Osteocyte (in vitro differentiated cells): ENCODE results near the gene CASKIN1. TPM values are rescaled to one million over a fixed set of nuclear protein-coding genes. Genes with fewer than 3 reads are reported as not detected.
A peak's percentile ranks its signal among the peaks of the same experiment; 100 is the strongest.

Source experiments
- DNase-seq: peaks from one replicate; pipeline ENCODE4 v3.0.0; 2021; ENCODE audit warnings: mixed read lengths; ENCODE audit not compliant: unreplicated experiment; ENCODE audit errors: extremely low spot score
- H3K27ac Mint-ChIP-seq: one replicate; pipeline ENCODE4 v1.8.0; 2021; ENCODE audit warnings: mild to moderate bottlenecking, mixed read lengths; ENCODE audit not compliant: unreplicated experiment
- H3K27me3 Mint-ChIP-seq: one replicate; pipeline ENCODE4 v1.8.0; 2021; ENCODE audit warnings: mixed read lengths; ENCODE audit not compliant: unreplicated experiment
- H3K36me3 Mint-ChIP-seq: one replicate; pipeline ENCODE4 v1.8.0; 2021; ENCODE audit warnings: mixed read lengths; ENCODE audit not compliant: unreplicated experiment
- H3K4me1 Mint-ChIP-seq: one replicate; pipeline ENCODE4 v1.8.0; 2021; ENCODE audit warnings: mixed read lengths; ENCODE audit not compliant: unreplicated experiment
- H3K4me3 Mint-ChIP-seq: one replicate; pipeline ENCODE4 v1.8.0; 2021; ENCODE audit warnings: mild to moderate bottlenecking, moderate library complexity, mixed read lengths; ENCODE audit not compliant: unreplicated experiment
- H3K9me3 Mint-ChIP-seq: one replicate; pipeline ENCODE4 v1.8.0; 2021; ENCODE audit warnings: mixed read lengths; ENCODE audit not compliant: unreplicated experiment
- CTCF ChIP-seq: fragments of 200-600 bp; sonication (generic); IDR thresholded peaks from 2 replicates; pipeline ENCODE4 v1.5.0; 2021; ENCODE audit warnings: antibody characterized with exemption, mild to moderate bottlenecking, moderate library complexity
- total RNA-seq: library from RNA; stranded (reverse); gene quantifications from 2 replicates; pipeline ENCODE4 v1.2.1, GENCODE V29; 2021

Gene CASKIN1
- total RNA-seq, 1 donor from 2014 or later: 2.4 TPM

DNA sequence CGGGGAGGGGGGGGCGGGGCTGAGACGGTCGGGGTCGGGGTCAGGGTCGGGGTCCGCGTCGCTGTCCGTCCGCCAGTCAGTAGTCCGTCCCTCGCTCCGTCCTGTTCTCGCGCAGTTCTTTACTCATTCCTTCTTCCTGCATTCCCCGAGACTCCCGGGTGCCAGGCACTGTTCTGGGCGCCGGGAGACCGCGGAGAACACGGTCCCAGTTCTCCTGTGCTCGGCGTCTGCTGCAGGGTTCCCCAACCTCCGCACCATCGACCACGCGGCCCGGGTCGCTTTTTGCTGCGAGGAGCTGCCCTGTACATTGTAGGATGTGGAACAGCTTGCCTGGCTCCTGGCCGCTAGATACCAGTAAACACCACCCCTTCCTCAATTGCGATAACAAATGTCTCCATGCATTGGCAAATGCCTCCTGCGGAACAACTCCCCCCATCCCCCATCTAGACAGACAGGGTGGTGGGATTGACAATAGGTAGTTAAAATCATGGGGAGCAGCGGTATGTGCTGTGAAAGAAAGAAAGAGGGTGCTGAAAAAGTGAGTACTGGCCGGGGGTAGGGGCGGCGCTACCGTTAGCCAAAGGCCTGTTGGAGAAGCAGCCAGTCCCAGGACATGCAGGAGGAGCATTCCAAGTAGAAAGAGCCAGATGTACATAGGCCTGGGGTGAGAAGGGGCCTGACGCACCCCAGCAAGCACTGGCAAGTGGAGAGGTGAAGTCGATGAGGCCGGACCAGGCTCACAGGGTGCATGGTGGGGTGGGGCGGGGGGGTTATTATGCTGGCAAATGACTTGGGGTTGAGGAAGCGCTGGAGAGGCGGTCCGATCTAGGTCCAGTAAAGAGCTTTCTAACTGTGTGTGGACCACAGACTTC, 40.2 kb downstream of the CASKIN1 start:
- Mint-ChIP-seq H3K27me3 (no peaks in the 10 kb centered on the region), H3K4me3 (peak overlapping the region; percentile 94), H3K9me3 (no peaks in the 10 kb centered on the region), H3K36me3 (peaks cover 2% of the 10 kb centered on the region), H3K27ac (peak overlapping the region; percentile 83), H3K4me1 (peaks cover 70% of the 10 kb centered on the region)
- TF ChIP-seq CTCF: no peak
- no peak for DNase-seq

DNA sequence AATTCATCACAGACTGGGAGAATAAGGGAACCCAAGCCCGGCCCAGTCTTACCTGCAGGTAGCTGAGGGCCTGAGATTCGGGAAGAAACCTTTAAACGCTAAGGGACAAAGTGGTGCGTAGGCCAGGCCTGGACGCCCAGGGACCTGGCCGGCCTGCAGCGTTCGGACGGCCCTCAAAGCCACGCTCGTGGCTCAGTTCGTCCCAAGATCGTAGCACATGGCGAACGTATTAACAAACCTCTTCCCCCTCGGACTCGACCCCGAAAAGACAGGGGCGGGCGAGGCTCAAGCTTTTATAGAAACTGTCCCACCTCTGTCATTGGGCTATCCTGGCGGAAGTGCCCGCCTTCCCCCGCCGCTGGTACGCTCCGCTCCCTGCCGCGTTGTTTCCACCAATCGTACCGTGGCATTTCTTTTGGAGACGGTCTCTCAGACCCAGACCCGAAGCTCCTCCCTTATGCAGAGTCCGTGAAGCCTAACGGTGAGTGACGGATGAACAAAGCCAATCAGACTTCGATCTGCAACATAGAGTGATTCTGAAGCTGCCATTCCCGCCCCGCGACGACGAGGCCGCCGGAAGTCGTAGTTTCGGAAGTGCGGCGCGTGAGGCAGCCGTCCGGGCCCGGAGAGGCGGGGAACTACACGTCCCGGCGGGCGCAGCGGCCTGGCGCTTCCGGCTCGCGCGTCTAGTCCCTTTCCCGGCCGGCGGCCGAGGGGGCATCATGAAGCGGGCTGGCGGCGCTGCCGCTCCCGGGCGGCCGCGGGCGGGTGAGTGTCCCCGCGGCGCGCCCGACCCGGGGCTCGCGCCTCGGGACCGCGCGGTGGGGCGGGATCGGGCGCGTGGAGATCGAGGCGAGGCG, 41.1 kb downstream of the CASKIN1 start, which contains the start of gene TRAF7:
Gene TRAF7 (plus strand): TSS at position 692 of the 860 bp plus-strand sequence. CDS start 8,139 bp downstream, outside the sequence.
- Mint-ChIP-seq H3K36me3 (peaks cover 4% of the 10 kb centered on the region), H3K4me3 (peak within 1 kb of the TSS; percentile 94), H3K27me3 (no peaks in the 10 kb centered on the region), H3K27ac (peak within 1 kb of the TSS; percentile 83), H3K4me1 (peaks cover 72% of the 10 kb centered on the region), H3K9me3 (no peaks in the 10 kb centered on the region)
- peak; percentile 99 for DNase-seq
- no peak for TF ChIP-seq CTCF

DNA sequence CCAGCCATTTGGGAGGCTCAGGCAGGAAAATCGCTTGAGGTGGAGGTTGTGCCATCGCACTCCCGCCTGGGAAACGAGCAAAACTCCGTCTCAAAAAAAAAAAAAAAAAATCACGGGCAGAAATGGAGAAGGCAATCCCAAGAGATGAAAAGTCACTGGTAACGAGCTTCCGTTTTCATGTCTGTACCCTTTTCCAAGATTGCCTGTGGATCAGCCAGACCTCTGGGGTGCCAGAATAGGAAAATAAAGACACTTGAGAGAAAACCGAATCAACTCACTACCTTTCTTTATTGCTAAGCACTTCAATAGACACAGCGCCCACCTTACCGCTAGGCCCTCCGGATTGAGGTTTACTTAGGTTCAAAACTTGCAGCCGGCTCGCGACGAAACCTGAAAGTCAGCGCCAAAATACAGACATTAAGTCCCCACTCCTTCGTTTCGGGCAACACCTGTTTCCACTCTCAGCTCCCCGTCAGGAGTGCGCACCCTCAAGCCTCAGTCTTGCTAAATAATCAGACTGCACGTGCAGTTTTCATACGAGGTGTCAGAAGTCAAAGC, 41.8 kb downstream of the CASKIN1 start:
- H3K4me3 Mint-ChIP-seq: peak overlapping the region; percentile 89
- H3K4me1 Mint-ChIP-seq: peaks cover 77% of the 10 kb centered on the region
- no peaks in the 10 kb centered on the region for H3K9me3 Mint-ChIP-seq
- H3K27ac Mint-ChIP-seq: peak overlapping the region; percentile 76
- no peak for DNase-seq
- no peak for TF ChIP-seq CTCF
- peaks cover 4% of the 10 kb centered on the region for H3K36me3 Mint-ChIP-seq
- no peaks in the 10 kb centered on the region for H3K27me3 Mint-ChIP-seq

GRCh38 chr16:2152695-2153506, 43.5 kb downstream of the CASKIN1 start:
- TF ChIP-seq CTCF: no peak
- H3K27ac Mint-ChIP-seq: peak overlapping the region; percentile 64
- no peak for DNase-seq
- peaks cover 4% of the 10 kb centered on the region for H3K36me3 Mint-ChIP-seq
- peaks cover 71% of the 10 kb centered on the region for H3K4me1 Mint-ChIP-seq
- peak overlapping the region; percentile 89 for H3K4me3 Mint-ChIP-seq
- H3K27me3 Mint-ChIP-seq: no peaks in the 10 kb centered on the region
- H3K9me3 Mint-ChIP-seq: no peaks in the 10 kb centered on the region
